ENCODE results near the gene CKS1B. TPM values are rescaled to one million over a fixed set of nuclear protein-coding genes. Genes with fewer than 3 reads are reported as not detected.

Gene CKS1B
- total and polyA plus RNA-seq, 9 of the 15 experiments (the other 6 are each of a cell fraction or from before 2014, with no cell fraction given) = 215 to 1,103 (median 460) TPM

DNA sequence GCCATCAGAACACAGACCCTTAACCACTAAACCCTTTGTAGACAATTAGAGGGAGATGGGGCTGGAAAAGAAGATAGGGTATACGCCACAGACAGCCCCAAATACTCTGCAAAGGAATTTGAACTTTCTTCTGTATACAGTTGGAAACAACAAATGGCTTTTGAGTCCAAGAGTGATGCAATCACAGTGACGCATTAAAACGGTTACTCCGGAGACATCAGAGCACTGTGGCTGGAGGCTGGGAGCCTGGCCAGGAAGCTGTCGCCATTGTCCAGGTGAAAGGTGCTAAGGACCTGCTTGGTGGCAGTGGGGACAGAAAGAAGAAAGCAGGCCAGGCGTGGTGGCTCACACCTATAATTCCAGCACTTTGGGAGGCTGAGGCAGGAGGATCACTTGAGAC lies 12.8 kb downstream of the CKS1B start:
- H3K27ac ChIP-seq (ENCODE audit: extremely low read depth, low read depth, low read length) = no peak overlapping the region
- intact Hi-C loops (cut with micrococcal nuclease) = no loop called here
- ChIA-PET CTCF (ENCODE audit: low intra/inter-chr PET ratio) (no interaction called here), POLR2A (interaction anchor here (0.6 to 1.1 kb wide), 3 partner anchors 10 to 97 kb away, joined by 3 to 4 read pairs (median 3); partner anchors contain the start of gene CKS1B)
- ATAC-seq (no peak), DNase-seq (ENCODE audit: extremely low read depth in 1 of 4, low spot score in 3 of 4) (no peak), FAIRE-seq (no peak)
- no peak overlapping the region for H3K9ac ChIP-seq (ENCODE audit: insufficient read depth in 1 of 2, low read depth in 2 of 2, low read length in 2 of 2)
- H4K20me1 ChIP-seq (replicated peaks; ENCODE audit: control insufficient read depth, insufficient read depth, low read length) = no peaks in the 10 kb centered on the region; the same call in 1 of the 2 replicates
- WGBS (ENCODE audit: insufficient coverage, low coverage, missing lambda C conversion rate) = 82% methylated on average over 6 of the region's 6 CpGs
- no TSS peak for BruUV-seq (replicated peaks)
- no peak overlapping the region for H3K4me2 ChIP-seq (ENCODE audit: insufficient read depth, low read length)
- no peaks in the 10 kb centered on the region for H3K9me1 ChIP-seq (ENCODE audit: control insufficient read depth, insufficient read depth, low read length)
- H3K36me3 ChIP-seq (ENCODE audit: control insufficient read depth, insufficient read depth, low read length) = peaks cover 50% of the 10 kb centered on the region
- no peak overlapping the region for H3K4me3 ChIP-seq
- no peaks in the 10 kb centered on the region for H3K27me3 ChIP-seq (ENCODE audit: control insufficient read depth in 2 of 2, insufficient read depth in 2 of 2, low read length in 2 of 2)
- no peaks in the 10 kb centered on the region for H3K9me3 ChIP-seq (replicated peaks; ENCODE audit: control insufficient read depth, insufficient read depth, low read depth, low read length)
- H3K4me1 ChIP-seq (replicated peaks in 1 of 2; ENCODE audit: control insufficient read depth in 2 of 2, insufficient read depth in 2 of 2, low read length in 2 of 2) = peaks cover under 1 to 30% of the 10 kb centered on the region in 2 experiments; a peak in 3 of 5 replicates
- H2AFZ ChIP-seq (ENCODE audit: low read depth, low read length) = no peak overlapping the region
- in situ Hi-C loops (cut with MboI) = no loop called here
- H3K79me2 ChIP-seq (ENCODE audit: control insufficient read depth, insufficient read depth, low read length) = peaks cover 67% of the 10 kb centered on the region
- TF ChIP-seq ZSCAN32 (CRISPR knock-in tag; IDR thresholded peaks at IDR 0.05) (0 out of 2 replicates have a peak, but pooled peaks have one; percentile 12), CHD2 (IDR thresholded peaks at IDR 0.05; ENCODE audit: low read depth, low read length) (no peak), MCM7 (IDR thresholded peaks at IDR 0.05) (no peak), SREBF2 (CRISPR knock-in tag; IDR thresholded peaks at IDR 0.05) (no peak), CEBPG (CRISPR knock-in tag; IDR thresholded peaks at IDR 0.05) (no peak), CEBPG (tag; conservative IDR thresholded peaks at IDR 0.05 in 1 of 2, IDR thresholded peaks at IDR 0.05 in 1 of 2) (peak; percentile 72 to 74; a peak in 3 of 4 replicates), ATF4 (CRISPR knock-in tag; IDR thresholded peaks at IDR 0.05) (0 out of 2 replicates have a peak, but pooled peaks have one; percentile 20), ZNF143 (CRISPR knock-in tag; IDR thresholded peaks at IDR 0.05) (no peak), ZKSCAN8 (CRISPR knock-in tag; IDR thresholded peaks at IDR 0.05) (peak; percentile 88), CEBPB (tag; IDR thresholded peaks at IDR 0.05) (peak; percentile 72), CCNT2 (IDR thresholded peaks at IDR 0.05; ENCODE audit: borderline replicate concordance, extremely low read depth, insufficient read length, low read depth, low read length) (no peak), ZNF121 (CRISPR knock-in tag; conservative IDR thresholded peaks at IDR 0.05) (0 out of 2 replicates have a peak, but pooled peaks have one; percentile 22)
- TF ChIP-seq, protein P1, sequence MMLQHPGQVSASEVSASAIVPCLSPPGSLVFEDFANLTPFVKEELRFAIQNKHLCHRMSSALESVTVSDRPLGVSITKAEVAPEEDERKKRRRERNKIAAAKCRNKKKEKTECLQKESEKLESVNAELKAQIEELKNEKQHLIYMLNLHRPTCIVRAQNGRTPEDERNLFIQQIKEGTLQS (IDR thresholded peaks at IDR 0.05) = peak; percentile 71
- TF ChIP-seq, protein P1 (CRISPR knock-in tag; conservative IDR thresholded peaks at IDR 0.05) = no peak
- TF ChIP-seq, protein P2, sequence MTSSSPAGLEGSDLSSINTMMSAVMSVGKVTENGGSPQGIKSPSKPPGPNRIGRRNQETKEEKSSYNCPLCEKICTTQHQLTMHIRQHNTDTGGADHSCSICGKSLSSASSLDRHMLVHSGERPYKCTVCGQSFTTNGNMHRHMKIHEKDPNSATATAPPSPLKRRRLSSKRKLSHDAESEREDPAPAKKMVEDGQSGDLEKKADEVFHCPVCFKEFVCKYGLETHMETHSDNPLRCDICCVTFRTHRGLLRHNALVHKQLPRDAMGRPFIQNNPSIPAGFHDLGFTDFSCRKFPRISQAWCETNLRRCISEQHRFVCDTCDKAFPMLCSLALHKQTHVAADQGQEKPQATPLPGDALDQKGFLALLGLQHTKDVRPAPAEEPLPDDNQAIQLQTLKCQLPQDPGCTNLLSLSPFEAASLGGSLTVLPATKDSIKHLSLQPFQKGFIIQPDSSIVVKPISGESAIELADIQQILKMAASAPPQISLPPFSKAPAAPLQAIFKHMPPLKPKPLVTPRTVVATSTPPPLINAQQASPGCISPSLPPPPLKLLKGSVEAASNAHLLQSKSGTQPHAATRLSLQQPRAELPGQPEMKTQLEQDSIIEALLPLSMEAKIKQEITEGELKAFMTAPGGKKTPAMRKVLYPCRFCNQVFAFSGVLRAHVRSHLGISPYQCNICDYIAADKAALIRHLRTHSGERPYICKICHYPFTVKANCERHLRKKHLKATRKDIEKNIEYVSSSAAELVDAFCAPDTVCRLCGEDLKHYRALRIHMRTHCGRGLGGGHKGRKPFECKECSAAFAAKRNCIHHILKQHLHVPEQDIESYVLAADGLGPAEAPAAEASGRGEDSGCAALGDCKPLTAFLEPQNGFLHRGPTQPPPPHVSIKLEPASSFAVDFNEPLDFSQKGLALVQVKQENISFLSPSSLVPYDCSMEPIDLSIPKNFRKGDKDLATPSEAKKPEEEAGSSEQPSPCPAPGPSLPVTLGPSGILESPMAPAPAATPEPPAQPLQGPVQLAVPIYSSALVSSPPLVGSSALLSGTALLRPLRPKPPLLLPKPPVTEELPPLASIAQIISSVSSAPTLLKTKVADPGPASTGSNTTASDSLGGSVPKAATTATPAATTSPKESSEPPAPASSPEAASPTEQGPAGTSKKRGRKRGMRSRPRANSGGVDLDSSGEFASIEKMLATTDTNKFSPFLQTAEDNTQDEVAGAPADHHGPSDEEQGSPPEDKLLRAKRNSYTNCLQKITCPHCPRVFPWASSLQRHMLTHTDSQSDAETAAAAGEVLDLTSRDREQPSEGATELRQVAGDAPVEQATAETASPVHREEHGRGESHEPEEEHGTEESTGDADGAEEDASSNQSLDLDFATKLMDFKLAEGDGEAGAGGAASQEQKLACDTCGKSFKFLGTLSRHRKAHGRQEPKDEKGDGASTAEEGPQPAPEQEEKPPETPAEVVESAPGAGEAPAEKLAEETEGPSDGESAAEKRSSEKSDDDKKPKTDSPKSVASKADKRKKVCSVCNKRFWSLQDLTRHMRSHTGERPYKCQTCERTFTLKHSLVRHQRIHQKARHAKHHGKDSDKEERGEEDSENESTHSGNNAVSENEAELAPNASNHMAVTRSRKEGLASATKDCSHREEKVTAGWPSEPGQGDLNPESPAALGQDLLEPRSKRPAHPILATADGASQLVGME (CRISPR knock-in tag; IDR thresholded peaks at IDR 0.05) = no peak
